PFSK-1 (cell line): ENCODE data around the gene PSAP.

Experiments
- FOXP2 ChIP-seq: optimal IDR thresholded peaks from 2 replicates; pipeline ENCODE3; 2011; ENCODE audit warnings: borderline replicate concordance, control low read depth, inconsistent platforms; ENCODE audit not compliant: insufficient read depth; ENCODE audit errors: extremely low read length, extremely low read depth
- POLR2AphosphoS5 ChIP-seq: IDR thresholded peaks from 2 replicates; pipeline ENCODE4 v1.6.1; 2012; ENCODE audit warnings: low read depth, mild to moderate bottlenecking, control low read depth, low read length, moderate library complexity
- REST ChIP-seq, 2 experiments: IDR thresholded peaks; 2 replicates each; pipeline versions ENCODE4 v1.6.1 to v1.8.0; 2011 to 2012; ENCODE audit warnings: low read depth in 2 of 2, low read length in 2 of 2, control low read depth in 1 of 2, inconsistent platforms in 1 of 2, mild to moderate bottlenecking in 1 of 2, moderate library complexity in 1 of 2; ENCODE audit not compliant: insufficient read depth in 1 of 2
- SIN3A ChIP-seq: IDR thresholded peaks from 2 replicates; pipeline ENCODE4 v1.6.1; 2012; ENCODE audit warnings: mild to moderate bottlenecking, low read length, moderate library complexity, borderline replicate concordance; ENCODE audit not compliant: insufficient read depth
- TAF1 ChIP-seq: IDR thresholded peaks from 2 replicates; pipeline ENCODE4 v1.6.1; 2012; ENCODE audit warnings: low read length, control low read depth, borderline replicate concordance; ENCODE audit not compliant: insufficient read depth

DNA sequence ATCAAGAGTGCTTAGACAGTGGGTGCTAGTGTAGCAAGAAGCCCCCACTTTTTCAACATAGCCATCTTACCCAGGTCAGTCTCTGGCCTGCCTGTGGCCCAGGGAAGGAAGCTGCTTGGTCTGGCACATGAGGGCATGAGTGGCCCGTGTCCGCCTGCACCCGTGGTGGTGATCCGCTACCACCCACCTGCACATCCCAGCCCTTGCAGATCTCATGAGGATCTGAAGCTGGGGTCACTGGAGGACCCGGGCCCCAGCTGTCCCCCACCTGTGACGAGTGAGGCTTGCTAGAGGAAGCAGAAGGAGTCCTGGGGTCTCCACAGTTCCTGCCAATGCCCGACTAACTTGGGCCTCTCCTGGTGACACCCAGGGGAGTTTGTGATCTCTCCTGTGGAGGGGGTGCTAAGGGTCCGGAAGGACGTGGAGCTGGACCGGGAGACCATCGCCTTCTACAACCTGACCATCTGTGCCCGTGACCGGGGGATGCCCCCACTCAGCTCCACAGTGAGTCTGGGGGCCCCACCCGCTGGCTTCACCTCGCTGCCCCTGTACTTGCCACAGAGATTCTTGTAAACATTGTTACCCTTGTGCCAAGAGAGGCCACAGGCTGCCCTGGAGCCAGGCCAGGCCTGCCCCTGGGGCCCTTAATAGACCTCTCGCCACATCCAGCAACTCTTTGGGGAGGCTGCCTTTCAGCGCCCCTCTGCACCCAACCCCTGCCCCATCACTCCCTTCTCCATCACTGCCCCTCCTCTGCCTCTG is 67.0 kb downstream of the PSAP start:
- TF ChIP-seq TAF1 (no peak), REST (IDR thresholded peaks at IDR 0.05; ENCODE audit: insufficient read depth in 1 of 2, low read depth in 2 of 2, low read length in 2 of 2) (no peak), POLR2AphosphoS5 (no peak), SIN3A (no peak), FOXP2 (no peak)
